Pulmonary artery endothelial cell (primary cell): ENCODE results near the gene SLC16A11. TPM values are rescaled to one million over a fixed set of nuclear protein-coding genes. Genes with fewer than 3 reads are reported as not detected.
"Not testable (repeated sequence)": the region's sequence is repeated elsewhere in the genome, so short reads cannot be mapped to it uniquely, and the experiment has no call there.

ENCODE experiments used
- DNase-seq: peaks from one replicate; pipeline ENCODE4 v3.0.0-alpha.2; 2011; ENCODE audit warnings: low read depth, low spot score
- total RNA-seq: library from RNA; depleted of rRNA; stranded (reverse); fragments of >200 nt; gene quantifications from 2 replicates; pipeline ENCODE4 v1.2.3, GENCODE V29; 2014

The SLC16A11 gene
- total RNA-seq, 1 donor from 2014 or later, result 0.26 TPM

GRCh38 chr17:7060165-7060891 is 16.4 kb upstream of the SLC16A11 start:
- peak; percentile 100 for DNase-seq

- DNase-seq, result peak; percentile 91
Observed at GRCh38 chr17:7058831-7059447, 15.0 kb upstream of the SLC16A11 start.

DNA sequence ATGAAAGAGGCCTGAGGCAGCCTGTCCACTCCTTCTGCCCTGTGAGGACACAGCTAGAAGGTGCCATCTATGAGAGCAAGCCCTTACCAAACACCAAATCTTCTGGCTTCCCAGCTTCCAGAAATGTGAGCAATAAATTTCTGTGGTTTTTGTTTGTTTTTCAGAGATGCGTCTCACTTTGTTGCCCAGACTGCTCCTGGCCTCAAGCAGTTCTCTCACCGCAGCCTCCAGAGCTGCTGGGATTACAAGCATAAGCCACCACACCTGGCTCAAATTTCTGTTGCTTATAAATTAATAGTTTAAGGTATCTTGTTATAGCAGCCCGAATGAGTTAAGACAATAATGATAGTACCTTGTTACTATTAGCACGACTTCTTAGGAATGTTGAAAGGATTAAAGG is 12.5 kb upstream of the SLC16A11 start:
- DNase-seq, result no peak

DNA sequence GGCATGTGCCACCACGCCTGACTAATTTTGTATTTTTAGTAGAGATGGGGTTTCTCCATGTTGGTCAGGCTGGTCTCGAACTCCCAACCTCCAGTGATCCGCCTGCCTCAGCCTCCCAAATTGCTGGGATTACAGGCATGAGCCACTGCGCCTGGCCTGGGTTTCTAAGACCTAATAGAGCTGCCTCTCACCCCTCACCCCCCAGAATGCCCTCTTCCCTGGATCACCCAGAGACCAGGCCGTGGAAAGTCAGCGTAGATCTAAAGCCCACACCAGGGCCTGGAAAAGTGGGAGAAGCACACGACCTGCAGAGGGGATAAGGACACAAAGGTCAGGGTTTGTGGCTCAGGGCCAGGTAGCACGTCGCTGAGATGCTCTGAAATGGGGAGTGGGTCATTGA is 6.7 kb upstream of the SLC16A11 start:
- DNase-seq, result not testable (repeated sequence)

GRCh38 chr17:7048968-7049367 is 5.1 kb upstream of the SLC16A11 start:
- no peak for DNase-seq

- no peak for DNase-seq
Observed at GRCh38 chr17:7047566-7047965, 3.7 kb upstream of the SLC16A11 start.

- not testable (repeated sequence) for DNase-seq
Observed at GRCh38 chr17:7046725-7047397, 3.0 kb upstream of the SLC16A11 start.

- no peak for DNase-seq
Observed at GRCh38 chr17:7046127-7046724, 2.3 kb upstream of the SLC16A11 start.

GRCh38 chr17:7045492-7046126 is 1.7 kb upstream of the SLC16A11 start:
- no peak for DNase-seq

DNA sequence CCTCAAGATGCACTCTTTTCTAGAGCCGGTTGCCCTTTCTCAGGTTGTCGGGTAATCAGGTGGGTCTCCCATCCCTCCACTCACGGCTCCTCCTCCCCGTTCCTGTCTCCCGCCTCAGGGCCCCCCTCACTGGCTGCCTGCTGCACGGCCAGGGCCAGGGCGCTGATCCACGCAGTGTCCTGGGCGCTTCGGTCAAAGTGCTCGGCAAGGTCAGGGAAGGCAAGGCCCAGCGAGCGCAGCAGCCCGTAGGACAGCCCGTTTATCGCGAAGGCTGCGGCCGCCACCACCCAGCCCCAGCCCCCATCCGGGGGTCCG is 753 bp downstream of the SLC16A11 start:
- DNase-seq, result no peak

GRCh38 chr17:7042501-7043181 is 1.3 kb downstream of the SLC16A11 start:
- DNase-seq, result no peak

GRCh38 chr17:7041607-7042500 is 2.0 kb downstream of the SLC16A11 start:
- DNase-seq, result no peak

DNA sequence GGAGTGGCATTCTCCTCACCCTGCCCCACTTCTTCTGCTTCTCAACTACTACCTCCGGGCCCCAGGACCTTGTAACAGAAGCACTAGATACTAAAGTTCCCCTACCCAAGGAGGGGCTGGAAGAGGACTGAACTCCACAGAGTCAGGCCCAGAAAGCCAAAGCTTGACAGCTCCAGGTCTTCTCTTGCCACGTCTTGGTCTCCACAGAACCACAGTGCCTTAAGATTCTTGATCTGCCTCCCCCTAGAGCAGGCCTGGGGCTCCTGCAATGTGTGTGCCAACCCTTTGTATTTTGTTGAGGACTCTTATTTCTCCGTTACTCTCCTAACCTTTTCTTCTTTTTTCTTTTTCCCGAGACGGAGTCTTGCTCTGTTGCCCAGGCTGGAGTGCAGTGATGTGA is 4.1 kb downstream of the SLC16A11 start:
- no peak for DNase-seq

GRCh38 chr17:7038025-7038862 is 5.6 kb downstream of the SLC16A11 start:
- DNase-seq, result no peak

DNA sequence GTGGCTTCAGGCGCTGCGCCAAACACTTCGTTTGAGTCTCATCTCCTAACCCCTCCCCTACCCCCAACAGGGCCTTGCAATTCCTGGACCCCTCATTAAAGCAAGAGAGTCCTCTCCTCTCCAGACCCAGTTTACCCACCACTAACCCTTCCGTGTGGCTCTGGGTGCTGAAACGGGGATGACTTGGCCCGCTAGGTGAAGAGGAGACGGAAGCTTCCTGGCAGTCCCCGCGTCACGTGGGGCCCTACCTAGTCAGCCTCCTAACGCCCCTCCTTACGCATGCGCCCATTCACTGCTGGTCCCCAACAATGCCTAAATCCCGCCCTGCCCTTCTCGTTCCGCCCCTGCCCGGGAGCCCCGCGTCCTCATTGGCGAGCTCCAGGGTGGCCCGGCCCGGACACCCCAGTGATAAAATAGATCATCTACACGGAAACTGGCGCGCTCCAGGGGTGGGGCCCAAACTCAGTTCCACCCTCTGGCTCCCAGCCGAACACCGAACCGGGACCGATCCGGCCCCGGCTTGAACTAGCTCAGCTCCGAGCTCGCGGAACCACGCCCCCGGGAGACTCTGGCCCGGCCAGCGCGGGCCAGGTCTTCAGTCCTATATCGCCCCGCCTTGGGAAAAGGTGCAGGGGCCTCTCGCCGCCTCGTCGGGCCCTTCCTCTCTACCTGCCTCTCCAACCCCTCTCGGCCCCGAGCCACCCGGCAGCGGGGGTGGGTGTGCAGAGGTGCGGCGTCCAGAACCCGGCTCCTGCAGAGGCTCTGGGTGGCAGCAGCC is 8.1 kb downstream of the SLC16A11 start, which contains the start of gene SLC16A13:
Gene SLC16A13 (plus strand): TSS at position 425 of the 778 bp plus-strand sequence. CDS start 368 bp downstream, outside the sequence.
- DNase-seq, result peak; percentile 86

DNA sequence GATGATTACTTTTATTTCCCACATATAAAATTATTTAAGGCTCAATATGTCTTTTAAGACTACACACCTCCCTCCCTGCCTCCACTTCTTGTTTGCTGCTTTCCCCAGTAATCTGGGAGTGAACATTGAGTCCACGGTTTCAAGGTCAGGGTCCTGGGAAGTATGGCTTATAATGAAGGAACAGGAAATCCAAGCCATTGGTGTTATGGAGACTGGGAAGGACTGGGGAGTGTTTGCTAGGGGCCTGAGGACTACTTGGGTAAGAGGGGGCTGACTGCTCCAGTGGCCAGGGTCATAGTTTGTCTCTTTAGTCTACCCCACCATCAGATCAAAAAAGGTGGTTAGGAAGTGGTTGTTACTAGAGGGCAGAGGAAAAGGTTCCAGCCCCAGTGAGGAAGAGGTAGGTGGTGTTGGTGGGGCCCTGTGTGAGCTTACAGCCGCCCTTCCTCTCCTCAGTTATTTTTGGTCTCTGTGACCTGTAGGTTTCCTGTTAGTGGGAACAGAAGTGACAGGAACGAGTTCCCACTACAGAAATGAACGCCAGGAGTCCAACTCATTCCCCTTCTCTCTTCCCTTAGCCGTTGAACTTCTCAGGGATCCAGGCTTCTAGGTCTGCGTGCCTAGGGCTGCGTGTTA is 8.8 kb downstream of the SLC16A11 start:
- DNase-seq, result no peak

DNA sequence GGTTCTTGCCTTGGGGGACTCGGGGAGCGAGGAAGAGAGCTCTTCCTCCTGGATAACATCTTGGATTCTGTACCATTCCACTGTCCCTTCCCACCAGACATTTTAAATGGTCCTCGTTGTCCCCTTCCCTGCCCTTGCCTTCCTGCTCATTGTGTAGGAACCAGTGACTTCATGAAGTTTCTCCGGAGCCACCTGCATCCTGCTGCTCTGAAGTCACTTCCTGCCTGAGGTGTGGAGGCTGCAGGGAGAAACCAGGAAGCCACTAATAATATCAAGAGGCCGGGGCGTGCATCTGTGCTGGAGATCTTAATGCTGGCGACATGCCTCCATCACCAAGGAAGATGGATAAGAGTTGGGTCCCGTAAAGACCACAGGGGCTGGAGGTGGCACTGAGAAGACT is 14.2 kb downstream of the SLC16A11 start:
- DNase-seq, result peak; percentile 87

GRCh38 chr17:7029096-7029495 is 14.8 kb downstream of the SLC16A11 start:
- no peak for DNase-seq
